C4-2B (cell line): ENCODE measurements around the gene PLPPR3.

Experiments used
- ZFX ChIP-seq: fragments of 450-650 bp; IDR thresholded peaks from 2 replicates; pipeline ENCODE4 v1.6.1; 2017
- TF ChIP-seq, protein P1 (sequence below): fragments of 450-650 bp; conservative IDR thresholded peaks from 2 replicates; pipeline ENCODE4 v1.5.1; 2017; ENCODE audit warnings: mild to moderate bottlenecking

GRCh38 chr19:805600-806550 lies 15.9 kb downstream of the PLPPR3 start:
- TF ChIP-seq, protein P1, sequence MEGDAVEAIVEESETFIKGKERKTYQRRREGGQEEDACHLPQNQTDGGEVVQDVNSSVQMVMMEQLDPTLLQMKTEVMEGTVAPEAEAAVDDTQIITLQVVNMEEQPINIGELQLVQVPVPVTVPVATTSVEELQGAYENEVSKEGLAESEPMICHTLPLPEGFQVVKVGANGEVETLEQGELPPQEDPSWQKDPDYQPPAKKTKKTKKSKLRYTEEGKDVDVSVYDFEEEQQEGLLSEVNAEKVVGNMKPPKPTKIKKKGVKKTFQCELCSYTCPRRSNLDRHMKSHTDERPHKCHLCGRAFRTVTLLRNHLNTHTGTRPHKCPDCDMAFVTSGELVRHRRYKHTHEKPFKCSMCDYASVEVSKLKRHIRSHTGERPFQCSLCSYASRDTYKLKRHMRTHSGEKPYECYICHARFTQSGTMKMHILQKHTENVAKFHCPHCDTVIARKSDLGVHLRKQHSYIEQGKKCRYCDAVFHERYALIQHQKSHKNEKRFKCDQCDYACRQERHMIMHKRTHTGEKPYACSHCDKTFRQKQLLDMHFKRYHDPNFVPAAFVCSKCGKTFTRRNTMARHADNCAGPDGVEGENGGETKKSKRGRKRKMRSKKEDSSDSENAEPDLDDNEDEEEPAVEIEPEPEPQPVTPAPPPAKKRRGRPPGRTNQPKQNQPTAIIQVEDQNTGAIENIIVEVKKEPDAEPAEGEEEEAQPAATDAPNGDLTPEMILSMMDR: no peak
- no peak for TF ChIP-seq ZFX
